Upper lobe of left lung (tissue), 6 donors: ENCODE results near the gene DLEC1. TPM values are rescaled to one million over a fixed set of nuclear protein-coding genes. Genes with fewer than 3 reads are reported as not detected.
"Not testable (repeated sequence)": the region's sequence is repeated elsewhere in the genome, so short reads cannot be mapped to it uniquely, and the experiment has no call there.

Experiments
- ATAC-seq, 2 donors: fragments of 200-7000 bp; cut with Tn5 transposase; one replicate each; pipeline ENCODE4 v1.9.1; 2022; ENCODE audit warnings: mild to moderate bottlenecking in 2 of 2, moderate library complexity in 2 of 2; ENCODE audit not compliant: low FRiP score in 2 of 2
- DNase-seq, 2 donors: peaks; one replicate each; pipeline ENCODE4 v3.0.0-alpha.2; 2019 to 2020
- H3K27ac ChIP-seq, 4 donors: fragments of 200-600 bp; sonication (generic); one replicate each; pipeline ENCODE4 v1.5.1; 2016 to 2019
- H3K27me3 ChIP-seq, 4 donors: fragments of 200-600 bp; sonication (generic); one replicate each; pipeline ENCODE4 v1.5.1; 2017 to 2019
- H3K36me3 ChIP-seq, 4 donors: fragments of 200-600 bp; sonication (generic); one replicate each; pipeline ENCODE4 v1.5.1; 2016 to 2019
- H3K4me1 ChIP-seq, 4 donors: fragments of 200-600 bp; sonication (generic); one replicate each; pipeline ENCODE4 v1.5.1; 2018 to 2019
- H3K4me3 ChIP-seq, 4 donors: fragments of 200-600 bp; sonication (generic); one replicate each; pipeline ENCODE4 v1.5.1; 2017 to 2019; ENCODE audit warnings: mild to moderate bottlenecking in 2 of 4, moderate library complexity in 1 of 4
- H3K9me3 ChIP-seq, 4 donors: fragments of 200-600 bp; sonication (generic); one replicate each; pipeline ENCODE4 v1.5.1; 2018 to 2019
- EP300 ChIP-seq, 4 donors: sonication (generic); formaldehyde crosslinking; IDR thresholded peaks; one replicate each; pipeline ENCODE4 v1.5.1; 2017; ENCODE audit warnings: antibody characterized with exemption in 4 of 4, control low read depth in 2 of 4
- POLR2A ChIP-seq, 4 donors: fragments of 450-650 bp; IDR thresholded peaks; one replicate each; pipeline ENCODE4 v1.5.1; 2016 to 2017; ENCODE audit warnings: antibody characterized with exemption in 4 of 4, mild to moderate bottlenecking in 2 of 4
- POLR2AphosphoS5 ChIP-seq, 2 donors: sonication (generic); formaldehyde crosslinking; IDR thresholded peaks; one replicate each; pipeline ENCODE4 v1.5.1; 2017; ENCODE audit warnings: antibody characterized with exemption in 2 of 2
- WGBS, 2 donors: methylation state at CpG; one replicate each; pipeline ENCODE4 v1.1.5; 2017 to 2018; 5-methylcytosine and 5-hydroxymethylcytosine counted together
- total RNA-seq, 6 donors: library from RNA; depleted of rRNA in 4 of 6; stranded (reverse); fragments of >200 nt in 4 of 6; gene quantifications; one replicate each; pipeline versions ENCODE4 v1.1.0 to v1.2.1, GENCODE V29; 2016 to 2021
- TF ChIP-seq, protein P1 (sequence below), 6 experiments: fragments of 450-650 bp in 4 of 6; fragments of 200-600 bp in 2 of 6; sonication (generic) in 2 of 6; IDR thresholded peaks; one replicate each; pipeline ENCODE4 v1.5.1; 2016 to 2019; ENCODE audit warnings: antibody characterized with exemption in 6 of 6
- donor health status: DM: no; HTN: no; CAD: no; lungs with moderate emphysema.
- donor health status: DM: no; HTN: yes; CAD: no; lungs with severe emphysema.

DLEC1 gene
- total RNA-seq, 6 donors from 2014 or later: 2.3 to 34.8 (median 14.3) TPM

DNA sequence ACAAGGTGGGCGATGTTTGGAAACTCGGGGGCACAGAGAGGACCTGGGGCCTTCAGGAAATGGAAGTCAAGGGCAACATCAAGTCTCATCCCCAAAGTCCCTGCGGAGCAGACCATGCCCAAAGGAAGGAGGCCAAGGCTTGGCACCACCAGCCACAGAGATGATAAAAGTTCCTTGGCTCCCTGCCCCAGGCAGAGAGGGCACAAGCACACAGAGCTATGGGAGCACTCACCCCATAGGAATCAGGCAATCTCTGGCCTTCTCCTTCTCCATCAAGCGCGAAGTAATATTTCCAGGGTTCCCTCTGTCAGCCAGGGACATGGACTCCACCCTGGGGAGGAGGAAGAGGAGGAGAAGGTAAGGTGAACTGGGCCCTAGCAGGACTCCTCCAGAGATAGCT is 90.0 kb downstream of the DLEC1 start:
- Histone ChIP-seq H3K36me3 (peaks cover 26 to 97% (median 90%) of the 10 kb centered on the region in 4 donors), H3K4me1 (peaks cover 8 to 45% (median 36%) of the 10 kb centered on the region in 4 donors), H3K27me3 (no peaks in the 10 kb centered on the region), H3K27ac (peak overlapping the region in 3 of 4 donors; percentile 3 to 72 (median 46)), H3K4me3 (no peak overlapping the region), H3K9me3 (no peaks in the 10 kb centered on the region)
- WGBS, 2 donors: 96 to 97% methylated on average over 5 of the region's 5 CpGs
- ATAC-seq: no peak
- TF ChIP-seq EP300 (IDR thresholded peaks at IDR 0.05) (no peak), POLR2AphosphoS5 (IDR thresholded peaks at IDR 0.05) (no peak), POLR2A (IDR thresholded peaks at IDR 0.05) (no peak)
- TF ChIP-seq, protein P1, sequence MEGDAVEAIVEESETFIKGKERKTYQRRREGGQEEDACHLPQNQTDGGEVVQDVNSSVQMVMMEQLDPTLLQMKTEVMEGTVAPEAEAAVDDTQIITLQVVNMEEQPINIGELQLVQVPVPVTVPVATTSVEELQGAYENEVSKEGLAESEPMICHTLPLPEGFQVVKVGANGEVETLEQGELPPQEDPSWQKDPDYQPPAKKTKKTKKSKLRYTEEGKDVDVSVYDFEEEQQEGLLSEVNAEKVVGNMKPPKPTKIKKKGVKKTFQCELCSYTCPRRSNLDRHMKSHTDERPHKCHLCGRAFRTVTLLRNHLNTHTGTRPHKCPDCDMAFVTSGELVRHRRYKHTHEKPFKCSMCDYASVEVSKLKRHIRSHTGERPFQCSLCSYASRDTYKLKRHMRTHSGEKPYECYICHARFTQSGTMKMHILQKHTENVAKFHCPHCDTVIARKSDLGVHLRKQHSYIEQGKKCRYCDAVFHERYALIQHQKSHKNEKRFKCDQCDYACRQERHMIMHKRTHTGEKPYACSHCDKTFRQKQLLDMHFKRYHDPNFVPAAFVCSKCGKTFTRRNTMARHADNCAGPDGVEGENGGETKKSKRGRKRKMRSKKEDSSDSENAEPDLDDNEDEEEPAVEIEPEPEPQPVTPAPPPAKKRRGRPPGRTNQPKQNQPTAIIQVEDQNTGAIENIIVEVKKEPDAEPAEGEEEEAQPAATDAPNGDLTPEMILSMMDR (IDR thresholded peaks at IDR 0.05): no peak
- no peak for DNase-seq

DNA sequence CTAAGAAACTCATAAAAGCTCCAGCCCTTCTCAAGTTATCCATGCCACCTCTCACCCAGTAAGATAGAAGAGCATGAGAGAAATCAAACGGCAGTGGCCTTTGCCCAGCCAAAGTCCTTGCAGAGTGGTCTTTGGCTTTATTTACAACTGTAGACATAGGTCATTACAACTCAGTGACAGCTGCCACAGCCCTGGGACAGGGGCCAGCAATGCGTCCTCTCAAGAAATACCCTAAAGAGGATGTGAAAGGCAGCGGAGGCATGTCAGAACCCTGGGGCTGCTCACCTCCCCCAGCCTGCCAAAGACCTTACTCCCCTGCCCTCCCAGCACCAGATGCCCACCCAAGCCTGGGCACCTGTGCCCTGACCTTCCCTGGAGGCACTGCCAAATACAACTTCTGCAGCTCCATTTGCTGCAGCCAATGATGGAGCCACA is 91.6 kb downstream of the DLEC1 start:
- no peaks in the 10 kb centered on the region for H3K27me3 ChIP-seq
- WGBS, 2 donors: 69 to 100% methylated on average over 2 to 3 of the region's 3 CpGs
- no peak overlapping the region for H3K27ac ChIP-seq
- no peak overlapping the region for H3K4me3 ChIP-seq
- H3K36me3 ChIP-seq: peaks cover 24 to 90% (median 79%) of the 10 kb centered on the region in 4 donors
- H3K4me1 ChIP-seq: peaks cover 24 to 61% (median 51%) of the 10 kb centered on the region in 4 donors
- TF ChIP-seq EP300 (IDR thresholded peaks at IDR 0.05) (no peak), POLR2AphosphoS5 (IDR thresholded peaks at IDR 0.05) (no peak)
- ATAC-seq (no peak), DNase-seq (no peak)
- no peaks in the 10 kb centered on the region for H3K9me3 ChIP-seq

DNA sequence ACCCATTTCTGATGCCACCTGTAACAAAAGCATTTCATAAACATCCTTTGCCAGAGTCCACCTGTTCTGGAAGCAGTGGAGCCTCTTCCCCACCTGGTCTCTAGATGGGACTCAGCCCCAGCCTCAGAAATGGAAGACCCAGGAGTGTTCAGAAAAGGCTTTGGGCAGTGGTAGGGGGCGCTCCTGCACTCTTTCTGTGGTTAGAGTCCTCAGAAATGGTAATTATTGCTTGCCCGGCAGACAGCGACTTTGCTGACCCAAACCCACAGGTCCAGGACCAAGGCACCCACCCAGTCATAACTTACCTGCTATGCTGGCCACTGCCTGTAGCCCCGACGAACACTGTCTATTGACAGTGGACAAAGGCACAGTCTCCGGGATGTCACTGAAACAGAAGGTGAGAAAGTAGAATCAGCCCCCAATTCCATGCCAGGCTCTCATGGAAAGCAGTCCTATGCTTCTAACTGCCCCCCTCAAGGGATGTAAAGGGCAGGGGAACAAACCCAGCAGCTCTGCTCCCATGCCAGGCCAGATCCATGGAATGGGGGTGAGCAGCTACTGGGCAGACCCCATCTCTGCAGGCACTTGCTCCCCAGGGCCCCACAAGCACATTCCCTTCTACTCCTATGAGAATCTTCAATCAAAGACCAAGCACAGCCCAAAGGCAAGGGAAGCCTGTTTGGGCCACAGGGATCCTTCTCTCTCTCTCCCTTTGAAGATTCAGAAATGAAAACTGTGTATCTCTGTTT is 92.8 kb downstream of the DLEC1 start:
- no peak for DNase-seq
- Histone ChIP-seq H3K27me3 (no peaks in the 10 kb centered on the region), H3K27ac (peak overlapping the region in 1 of 4 donors; percentile 7), H3K9me3 (no peaks in the 10 kb centered on the region), H3K4me1 (peaks cover 28 to 66% (median 58%) of the 10 kb centered on the region in 4 donors), H3K4me3 (no peak overlapping the region), H3K36me3 (peaks cover 16 to 79% (median 67%) of the 10 kb centered on the region in 4 donors)
- 79 to 81% methylated on average over 6 of the region's 6 CpGs for WGBS, 2 donors
- no peak for ATAC-seq
- TF ChIP-seq POLR2A (IDR thresholded peaks at IDR 0.05): no peak
- no peak for TF ChIP-seq EP300 (IDR thresholded peaks at IDR 0.05)
- TF ChIP-seq POLR2AphosphoS5 (IDR thresholded peaks at IDR 0.05): no peak
- TF ChIP-seq, protein P1 (IDR thresholded peaks at IDR 0.05): no peak

DNA sequence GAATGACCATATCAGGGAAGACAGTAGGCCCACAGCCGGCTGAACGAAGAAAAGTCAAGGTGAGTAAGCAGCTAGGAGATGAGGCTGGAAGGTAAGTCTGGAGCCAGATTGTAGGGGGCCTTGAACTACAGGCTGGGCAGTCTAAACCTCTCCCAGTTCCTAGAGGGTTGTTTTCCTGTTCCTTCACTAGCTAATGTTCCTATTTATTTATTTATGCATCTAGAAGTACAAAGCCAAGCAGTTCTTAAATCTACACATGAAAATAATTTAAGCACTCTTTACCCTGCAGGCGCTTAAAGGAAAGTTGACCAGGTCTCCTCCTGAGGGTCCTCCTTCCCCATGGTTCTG is 94.2 kb downstream of the DLEC1 start:
- no peak overlapping the region for H3K4me3 ChIP-seq
- H3K36me3 ChIP-seq: peaks cover 16 to 65% (median 54%) of the 10 kb centered on the region in 4 donors
- H3K4me1 ChIP-seq: peaks cover 33 to 62% (median 55%) of the 10 kb centered on the region in 4 donors
- H3K27me3 ChIP-seq: no peaks in the 10 kb centered on the region
- no peaks in the 10 kb centered on the region for H3K9me3 ChIP-seq
- no peak for ATAC-seq
- H3K27ac ChIP-seq: peak overlapping the region in 3 of 4 donors; percentile 13 to 62 (median 38)
- WGBS, 2 donors: 78 to 81% methylated on average over 3 of the region's 3 CpGs
- no peak for DNase-seq
- TF ChIP-seq POLR2A (IDR thresholded peaks at IDR 0.05) (no peak), EP300 (IDR thresholded peaks at IDR 0.05) (no peak), POLR2AphosphoS5 (IDR thresholded peaks at IDR 0.05) (no peak)
- TF ChIP-seq, protein P1 (IDR thresholded peaks at IDR 0.05): no peak

DNA sequence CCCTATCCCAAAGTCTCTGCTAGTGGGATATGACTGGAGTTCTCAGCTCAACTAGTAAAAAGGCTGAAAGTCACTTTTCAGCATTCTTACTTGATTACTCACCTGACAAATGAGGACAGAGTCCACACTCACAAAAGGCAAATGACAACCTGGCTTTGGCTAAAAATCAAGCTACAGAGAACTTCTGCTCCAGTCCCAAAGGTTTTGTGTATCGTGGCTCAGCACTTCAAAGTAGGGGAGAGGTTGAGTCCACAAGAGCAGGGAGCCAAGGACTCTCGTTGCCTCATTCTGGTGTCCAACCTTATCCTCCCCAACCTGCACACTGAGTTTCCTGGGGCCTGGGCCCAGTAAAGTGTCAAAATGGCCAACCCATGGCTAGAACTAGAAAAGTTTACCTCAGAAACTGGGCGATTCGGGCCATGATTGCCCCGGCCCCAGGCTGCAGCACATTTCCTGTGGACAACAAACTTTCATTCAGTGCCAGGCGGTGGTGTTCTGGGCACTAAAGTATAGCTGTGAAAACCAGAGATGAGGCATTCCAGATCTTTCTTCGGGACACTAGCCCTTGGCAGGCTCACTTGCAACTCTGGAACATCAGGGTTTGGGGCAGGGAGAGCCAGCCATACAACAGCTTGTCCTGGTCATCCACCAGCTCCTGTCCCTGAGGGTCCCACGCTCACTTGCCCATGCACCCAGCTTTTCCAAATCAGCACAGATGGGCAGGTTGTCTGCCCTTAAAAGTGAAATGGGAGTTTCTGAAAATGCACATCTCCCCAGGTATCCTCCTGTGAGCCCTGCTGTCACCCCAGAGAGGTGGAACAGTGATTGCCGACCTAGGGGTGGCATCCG is 94.8 kb downstream of the DLEC1 start:
- H3K27ac ChIP-seq: peak overlapping the region; percentile 34 to 62 (median 38)
- TF ChIP-seq EP300 (IDR thresholded peaks at IDR 0.05) (peak in 1 of 4 donors; percentile 18), POLR2AphosphoS5 (IDR thresholded peaks at IDR 0.05) (peak in 1 of 2 donors; percentile 18), POLR2A (IDR thresholded peaks at IDR 0.05) (no peak)
- TF ChIP-seq, protein P1 (IDR thresholded peaks at IDR 0.05): no peak
- no peak for ATAC-seq
- H3K36me3 ChIP-seq: peaks cover 14 to 59% (median 48%) of the 10 kb centered on the region in 4 donors
- DNase-seq: peak in 1 of 2 donors; percentile 84
- no peaks in the 10 kb centered on the region for H3K9me3 ChIP-seq
- no peak overlapping the region for H3K4me3 ChIP-seq
- WGBS, 2 donors: 85 to 86% methylated on average over 9 to 10 of the region's 10 CpGs
- H3K4me1 ChIP-seq: peaks cover 33 to 56% (median 52%) of the 10 kb centered on the region in 4 donors
- no peaks in the 10 kb centered on the region for H3K27me3 ChIP-seq

DNA sequence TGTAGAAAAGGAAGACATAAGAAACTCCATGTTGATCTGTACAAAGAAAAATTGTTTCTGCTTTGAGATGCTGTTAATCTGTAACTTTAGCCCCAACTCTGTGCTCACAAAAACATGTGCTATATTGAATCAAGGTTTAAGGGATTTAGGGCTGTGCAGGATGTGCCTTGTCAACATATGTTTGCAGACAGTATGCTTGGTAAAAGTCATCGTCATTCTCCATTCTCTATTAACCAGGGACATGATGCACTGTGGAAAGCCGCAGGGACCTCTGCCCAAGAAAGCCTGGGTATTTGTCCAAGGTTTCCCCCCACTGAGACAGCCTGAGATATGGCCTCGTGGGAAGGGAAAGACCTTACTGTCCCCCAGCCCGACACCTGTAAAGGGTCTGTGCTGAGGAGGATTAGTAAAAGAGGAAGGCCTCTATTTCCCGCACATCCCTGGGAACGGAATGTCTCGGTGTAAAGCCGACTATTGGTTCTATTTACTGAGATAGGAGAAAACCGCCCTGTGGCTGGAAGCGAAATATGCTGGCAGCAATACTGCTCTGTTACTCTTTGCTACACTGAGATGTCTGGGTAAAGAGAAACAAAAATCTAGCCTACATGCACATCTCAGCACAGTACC is 95.6 kb downstream of the DLEC1 start:
- peak overlapping the region in 1 of 4 donors; percentile 38 for H3K27ac ChIP-seq
- not testable (repeated sequence) for DNase-seq, H3K4me3 ChIP-seq, H3K9me3 ChIP-seq, ATAC-seq, H3K27me3 ChIP-seq
- peaks cover 33 to 56% (median 53%) of the 10 kb centered on the region in 4 donors for H3K4me1 ChIP-seq
- 94 to 96% methylated on average over 10 of the region's 10 CpGs for WGBS, 2 donors
- H3K36me3 ChIP-seq: peaks cover 11 to 51% (median 39%) of the 10 kb centered on the region in 4 donors
